Esophagus squamous epithelium (tissue), 4 donors: ENCODE data around the gene ITPK1.

ENCODE experiments used
- CTCF ChIP-seq, 6 experiments: fragments of 450-650 bp in 4 of 6; fragments of 200-600 bp in 2 of 6; sonication (generic) in 2 of 6; IDR thresholded peaks; one replicate each; pipeline ENCODE4 v1.5.1; 2016 to 2019; ENCODE audit warnings: antibody characterized with exemption in 6 of 6, mild to moderate bottlenecking in 4 of 6, moderate library complexity in 4 of 6
- POLR2A ChIP-seq, 4 donors: fragments of 450-650 bp; IDR thresholded peaks; one replicate each; pipeline ENCODE4 v1.6.1; 2017; ENCODE audit warnings: antibody characterized with exemption in 4 of 4, mild to moderate bottlenecking in 4 of 4, moderate library complexity in 3 of 4

GRCh38 chr14:92938890-92939671 lies 176.6 kb downstream of the ITPK1 start:
- TF ChIP-seq CTCF (IDR thresholded peaks at IDR 0.05) (no peak), POLR2A (IDR thresholded peaks at IDR 0.05) (no peak)
